Spleen (tissue), 11 donors: ENCODE data around the gene NUP50. TPM values are rescaled to one million over a fixed set of nuclear protein-coding genes. Genes with fewer than 3 reads are reported as not detected.

ENCODE experiments used
- DNase-seq: peaks from one replicate; pipeline ENCODE4 v3.0.0-alpha.2; 2020
- H3K27ac ChIP-seq, 8 donors: fragments of 200-600 bp; sonication (generic) in 7 of 8; 1 replicate in 4 of 8; 2 replicates in 4 of 8; pipeline versions ENCODE4 v1.5.0 to v1.8.0; 2016 to 2021; ENCODE audit warnings: inconsistent platforms in 4 of 8, mild to moderate bottlenecking in 4 of 8, moderate library complexity in 1 of 8
- H3K27me3 ChIP-seq, 7 donors: fragments of 200-600 bp; sonication (generic) in 6 of 7; replicated peaks in 1 of 7; 1 replicate in 4 of 7; 2 replicates in 3 of 7; pipeline versions ENCODE4 v1.5.0 to v1.8.0; 2016 to 2021; ENCODE audit warnings: inconsistent platforms in 3 of 7, mild to moderate bottlenecking in 1 of 7
- H3K36me3 ChIP-seq, 6 donors: fragments of 200-600 bp; sonication (generic) in 5 of 6; 1 replicate in 4 of 6; 2 replicates in 2 of 6; pipeline versions ENCODE4 v1.5.0 to v1.8.0; 2016 to 2021; ENCODE audit warnings: inconsistent platforms in 2 of 6
- H3K4me1 ChIP-seq, 6 donors: fragments of 200-600 bp; sonication (generic) in 5 of 6; 1 replicate in 3 of 6; 2 replicates in 3 of 6; pipeline versions ENCODE4 v1.5.0 to v1.8.0; 2016 to 2021; ENCODE audit warnings: inconsistent platforms in 3 of 6
- H3K4me3 ChIP-seq, 8 donors: fragments of 200-600 bp; sonication (generic) in 7 of 8; 1 replicate in 4 of 8; 2 replicates in 4 of 8; pipeline versions ENCODE4 v1.5.0 to v1.8.0; 2016 to 2021; ENCODE audit warnings: inconsistent platforms in 4 of 8, mild to moderate bottlenecking in 4 of 8, moderate library complexity in 2 of 8
- H3K9me3 ChIP-seq, 8 donors: fragments of 200-600 bp; sonication (generic) in 7 of 8; 1 replicate in 4 of 8; 2 replicates in 4 of 8; pipeline versions ENCODE4 v1.5.0 to v1.8.0; 2016 to 2021; ENCODE audit warnings: inconsistent platforms in 4 of 8
- CTCF ChIP-seq, 11 experiments: fragments of 200-600 bp in 7 of 11; fragments of 450-650 bp in 4 of 11; sonication (generic) in 4 of 11; IDR thresholded peaks in 8 of 11; conservative IDR thresholded peaks in 3 of 11; 1 replicate in 7 of 11; 2 replicates in 4 of 11; pipeline versions ENCODE4 v1.4.0 to v1.8.0; 2016 to 2021; ENCODE audit warnings: antibody characterized with exemption in 11 of 11, inconsistent platforms in 4 of 11, mild to moderate bottlenecking in 1 of 11
- POLR2A ChIP-seq, 3 donors: fragments of 450-650 bp; IDR thresholded peaks; one replicate each; pipeline ENCODE4 v1.5.1; 2017; ENCODE audit warnings: antibody characterized with exemption in 3 of 3, mild to moderate bottlenecking in 1 of 3
- POLR2AphosphoS5 ChIP-seq, 3 donors: sonication (generic); formaldehyde crosslinking; IDR thresholded peaks; one replicate each; pipeline ENCODE4 v1.5.1; 2017; ENCODE audit warnings: antibody characterized with exemption in 3 of 3
- WGBS, 5 donors: extraction: QIAGEN DNeasy Blood & Tissue Kit in 3 of 5; methylation state at CpG; one replicate each; pipeline versions ENCODE4 v1.1.5 to v1.1.7; 2013 to 2018; 5-methylcytosine and 5-hydroxymethylcytosine counted together
- intact Hi-C: fragments of 100-400 bp; cut with DNase I; formaldehyde crosslinking; loops from one replicate; pipeline ENCODE4 v1.15.0; 2023; ENCODE audit warnings: low total_unique reads
- polyA plus RNA-seq, 3 donors: library from polyadenylated mRNA; stranded (reverse); fragments of 200-250 nt; gene quantifications; one replicate each; pipeline ENCODE4 v1.2.1, GENCODE V29; 2013
- total RNA-seq, 7 donors: library from RNA; depleted of rRNA in 3 of 7; stranded (reverse); fragments of >200 nt in 3 of 7; fragmentation: NEBNext Ultra II Directional in 4 of 7; extraction: Animal tissue kit (Norgen Biotek cat#: 25700) in 4 of 7; gene quantifications; one replicate each; pipeline versions ENCODE4 v1.1.0 to v1.2.1, GENCODE V29; 2016 to 2021
- donor health status: healthy with polysubstance abuse.
- donor health status: DM: no; HTN: no; CAD: no; lungs with moderate emphysema.
- donor health status: DM: no; HTN: no; CAD: no.
- donor health status: Bipolar disorder and iron deficiency.
- donor health status: healthy.
- donor health status: DM: no; HTN: no; CAD: no.
- donor health status: DM: yes; HTN: yes; CAD: no.

Gene NUP50
- total and polyA plus RNA-seq, 10 donors, result 16.2 to 109 (median 94.1) TPM

- WGBS, 5 donors, result 90 to 96% (median 93%) methylated on average over 7 of the region's 7 CpGs
- Histone ChIP-seq H3K4me3 (no peak overlapping the region), H3K27ac (no peak overlapping the region), H3K9me3 (no peaks in the 10 kb centered on the region), H3K4me1 (peaks cover 0 to 9% (median 3%) of the 10 kb centered on the region in 6 donors), H3K27me3 (no peaks in the 10 kb centered on the region), H3K36me3 (peaks cover 0 to 89% (median 48%) of the 10 kb centered on the region in 6 donors)
- no peak for TF ChIP-seq POLR2AphosphoS5 (IDR thresholded peaks at IDR 0.05)
- TF ChIP-seq CTCF (IDR thresholded peaks at IDR 0.05 in 8 of 11, conservative IDR thresholded peaks at IDR 0.05 in 3 of 11), result no peak
- TF ChIP-seq POLR2A (IDR thresholded peaks at IDR 0.05), result no peak
- DNase-seq, result peak; percentile 4
- intact Hi-C loops, result no loop called here
Observed at GRCh38 chr22:45195616-45196015, 31.9 kb downstream of the NUP50 start.

GRCh38 chr22:45196308-45196707 is 32.6 kb downstream of the NUP50 start:
- peaks cover 0 to 89% (median 55%) of the 10 kb centered on the region in 6 donors for H3K36me3 ChIP-seq
- intact Hi-C loops, result no loop called here
- DNase-seq, result peak; percentile 41

GRCh38 chr22:45196926-45197605 is 33.3 kb downstream of the NUP50 start:
- intact Hi-C loops, result no loop called here
- H3K27ac ChIP-seq, result no peak overlapping the region
- H3K4me3 ChIP-seq, result no peak overlapping the region
- H3K9me3 ChIP-seq, result no peaks in the 10 kb centered on the region
- no peaks in the 10 kb centered on the region for H3K27me3 ChIP-seq
- TF ChIP-seq CTCF (IDR thresholded peaks at IDR 0.05 in 8 of 11, conservative IDR thresholded peaks at IDR 0.05 in 3 of 11) (no peak), POLR2AphosphoS5 (IDR thresholded peaks at IDR 0.05) (peak in 1 of 3 donors; percentile 4), POLR2A (IDR thresholded peaks at IDR 0.05) (no peak)
- WGBS, 5 donors, result 91 to 94% (median 93%) methylated on average over 5 to 34 of the region's 34 CpGs
- H3K36me3 ChIP-seq, result peaks cover 0 to 90% (median 61%) of the 10 kb centered on the region in 6 donors
- peak; percentile 64 for DNase-seq
- H3K4me1 ChIP-seq, result peaks cover 0 to 9% (median 3%) of the 10 kb centered on the region in 6 donors

More at GRCh38 chr22:45196308-45196707, 32.6 kb downstream of the NUP50 start:
- 92 to 95% (median 94%) methylated on average over 15 to 16 of the region's 16 CpGs for WGBS, 5 donors
- Histone ChIP-seq H3K4me3 (no peak overlapping the region), H3K27ac (no peak overlapping the region), H3K9me3 (no peaks in the 10 kb centered on the region), H3K27me3 (no peaks in the 10 kb centered on the region), H3K4me1 (peaks cover 0 to 9% (median 3%) of the 10 kb centered on the region in 6 donors)
- TF ChIP-seq POLR2AphosphoS5 (IDR thresholded peaks at IDR 0.05) (no peak), CTCF (IDR thresholded peaks at IDR 0.05 in 8 of 11, conservative IDR thresholded peaks at IDR 0.05 in 3 of 11) (no peak), POLR2A (IDR thresholded peaks at IDR 0.05) (no peak)

GRCh38 chr22:45197606-45198462 is 34.1 kb downstream of the NUP50 start:
- WGBS, 5 donors, result 87 to 93% (median 91%) methylated on average over 22 to 28 of the region's 28 CpGs

More at GRCh38 chr22:45197606-45198462, 34.1 kb downstream of the NUP50 start:
- intact Hi-C loops, result no loop called here
- DNase-seq, result peak; percentile 61
- Histone ChIP-seq H3K4me1 (peaks cover 0 to 5% (median 1%) of the 10 kb centered on the region in 6 donors), H3K36me3 (peaks cover 0 to 90% (median 69%) of the 10 kb centered on the region in 6 donors), H3K9me3 (no peaks in the 10 kb centered on the region), H3K4me3 (no peak overlapping the region), H3K27me3 (no peaks in the 10 kb centered on the region), H3K27ac (no peak overlapping the region)
- TF ChIP-seq CTCF (IDR thresholded peaks at IDR 0.05 in 8 of 11, conservative IDR thresholded peaks at IDR 0.05 in 3 of 11), result no peak
- TF ChIP-seq POLR2AphosphoS5 (IDR thresholded peaks at IDR 0.05), result no peak
